Natural killer cell (primary cell): ENCODE measurements around the gene ANKRD44. TPM values are rescaled to one million over a fixed set of nuclear protein-coding genes. Genes with fewer than 3 reads are reported as not detected.
"Not testable (repeated sequence)": the region's sequence is repeated elsewhere in the genome, so short reads cannot be mapped to it uniquely, and the experiment has no call there.

Experiments
- ATAC-seq, 3 donors: fragments of 150-1000 bp in 2 of 3; fragments of 200-7000 bp in 1 of 3; cut with Tn5 transposase; 1 replicate in 1 of 3; 2 replicates in 2 of 3; pipeline ENCODE4 v1.10.0; 2021; ENCODE audit warnings: mild to moderate bottlenecking in 2 of 3, moderate library complexity in 2 of 3
- DNase-seq, 2 donors: peaks; one replicate each; pipeline versions ENCODE4 v3.0.0 to v3.0.0-alpha.2; 2013 to 2021; ENCODE audit warnings: mixed read lengths in 1 of 2
- H3K27ac ChIP-seq: one replicate; pipeline ENCODE4 v1.5.1; 2013; ENCODE audit warnings: mild to moderate bottlenecking, low read length
- H3K27me3 ChIP-seq: one replicate; pipeline ENCODE4 v1.6.1; 2013; ENCODE audit warnings: low read length; ENCODE audit not compliant: control insufficient read depth, insufficient read depth
- H3K36me3 ChIP-seq: one replicate; pipeline ENCODE4 v1.6.1; 2013; ENCODE audit warnings: low read length; ENCODE audit not compliant: control insufficient read depth, insufficient read depth
- H3K4me1 ChIP-seq: one replicate; pipeline ENCODE4 v1.6.1; 2013; ENCODE audit warnings: low read length; ENCODE audit not compliant: control insufficient read depth, insufficient read depth
- H3K4me3 ChIP-seq: one replicate; pipeline ENCODE4 v1.5.1; 2013; ENCODE audit warnings: low read length
- H3K9me3 ChIP-seq: one replicate; pipeline ENCODE4 v1.6.1; 2013; ENCODE audit warnings: low read length; ENCODE audit not compliant: control insufficient read depth, insufficient read depth
- H3K27ac Mint-ChIP-seq, 2 donors: one replicate each; pipeline ENCODE4 v1.8.0; 2022; ENCODE audit warnings: mild to moderate bottlenecking in 2 of 2, mixed read lengths in 2 of 2, moderate library complexity in 1 of 2
- H3K27me3 Mint-ChIP-seq, 2 donors: one replicate each; pipeline ENCODE4 v1.8.0; 2022; ENCODE audit warnings: low read depth in 2 of 2, mixed read lengths in 2 of 2
- H3K36me3 Mint-ChIP-seq: one replicate; pipeline ENCODE4 v1.8.0; 2022; ENCODE audit warnings: mixed read lengths
- H3K4me1 Mint-ChIP-seq, 2 donors: one replicate each; pipeline ENCODE4 v1.8.0; 2022; ENCODE audit warnings: mixed read lengths in 2 of 2
- H3K4me3 Mint-ChIP-seq: one replicate; pipeline ENCODE4 v1.8.0; 2022; ENCODE audit warnings: mild to moderate bottlenecking, moderate library complexity, mixed read lengths
- H3K9me3 Mint-ChIP-seq, 2 donors: one replicate each; pipeline ENCODE4 v1.8.0; 2022; ENCODE audit warnings: mixed read lengths in 2 of 2
- CTCF ChIP-seq: fragments of 200-600 bp; IDR thresholded peaks from one replicate; pipeline ENCODE4 v1.8.0; 2022; ENCODE audit warnings: antibody characterized with exemption
- WGBS: methylation state at CpG from one replicate; pipeline ENCODE4 v1.1.7; 2013; ENCODE audit warnings: missing lambda C conversion rate; ENCODE audit not compliant: insufficient coverage; 5-methylcytosine and 5-hydroxymethylcytosine counted together
- intact Hi-C: fragments of 100-400 bp; cut with micrococcal nuclease; formaldehyde crosslinking; loops from one replicate; pipeline ENCODE4 v1.14.2; 2022
- total RNA-seq, 4 donors: library from RNA; stranded (reverse); fragments of 120-200 nt in 1 of 4; gene quantifications; one replicate each; pipeline versions ENCODE4 v1.2.3 to v1.2.4, GENCODE V29; 2013 to 2022

Gene ANKRD44
- total RNA-seq, 3 donors from 2014 or later (not counting 1 experiment from before 2014, with no cell fraction given) = 252 to 376 (median 311) TPM

- Mint-ChIP-seq H3K27me3 (no peaks in the 10 kb centered on the region), H3K36me3 (no peaks in the 10 kb centered on the region), H3K4me1 (peaks cover 76 to 77% of the 10 kb centered on the region in 2 donors), H3K4me3 (peak overlapping the region; percentile 11), H3K27ac (peak overlapping the region; percentile 80 to 89), H3K9me3 (no peaks in the 10 kb centered on the region)
- Histone ChIP-seq H3K36me3 (peaks cover 1% of the 10 kb centered on the region), H3K27me3 (no peaks in the 10 kb centered on the region), H3K4me1 (peaks cover 44% of the 10 kb centered on the region), H3K27ac (peak overlapping the region; percentile 6), H3K4me3 (no peak overlapping the region), H3K9me3 (no peaks in the 10 kb centered on the region)
- no peak for ATAC-seq
- DNase-seq = no peak
- 80% methylated on average over 2 of the region's 2 CpGs for WGBS
- intact Hi-C loops = no loop called here
- no peak for TF ChIP-seq CTCF
Measured at GRCh38 chr2:197242719-197243118, 67.9 kb downstream of the ANKRD44 start.

DNA sequence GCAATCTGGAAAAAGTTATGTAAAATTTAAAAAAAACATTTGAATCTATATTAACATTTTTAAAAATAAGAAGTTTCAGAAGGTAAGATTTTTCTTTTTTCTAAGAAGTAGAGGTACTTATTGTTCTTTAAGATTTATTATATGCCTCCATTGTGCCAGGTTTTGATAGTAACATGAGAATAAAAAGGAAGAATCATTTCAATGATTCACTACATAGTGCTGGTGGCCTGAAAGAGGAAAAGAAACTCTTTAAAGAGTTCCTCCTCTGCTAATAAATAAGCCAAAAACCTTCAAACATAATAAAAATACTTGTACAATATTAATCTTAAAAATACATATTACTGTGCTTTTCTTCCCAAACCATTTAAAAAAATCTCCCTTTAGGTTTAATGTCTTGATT, 69.0 kb downstream of the ANKRD44 start:
- no peak overlapping the region for H3K4me3 ChIP-seq
- H3K4me1 ChIP-seq = peaks cover 46% of the 10 kb centered on the region
- Mint-ChIP-seq H3K4me3 (no peak overlapping the region), H3K9me3 (no peaks in the 10 kb centered on the region), H3K4me1 (peaks cover 76 to 77% of the 10 kb centered on the region in 2 donors), H3K27me3 (no peaks in the 10 kb centered on the region), H3K36me3 (no peaks in the 10 kb centered on the region), H3K27ac (peak overlapping the region; percentile 89 to 93)
- intact Hi-C loops = loop anchor here (2.0 kb wide), 1 partner anchor 43 kb away; no protein-coding TSS in a partner anchor
- ATAC-seq = no peak
- no peak for TF ChIP-seq CTCF
- H3K27ac ChIP-seq = no peak overlapping the region
- H3K27me3 ChIP-seq = no peaks in the 10 kb centered on the region
- H3K36me3 ChIP-seq = peaks cover 1% of the 10 kb centered on the region
- DNase-seq = no peak
- H3K9me3 ChIP-seq = no peaks in the 10 kb centered on the region

DNA sequence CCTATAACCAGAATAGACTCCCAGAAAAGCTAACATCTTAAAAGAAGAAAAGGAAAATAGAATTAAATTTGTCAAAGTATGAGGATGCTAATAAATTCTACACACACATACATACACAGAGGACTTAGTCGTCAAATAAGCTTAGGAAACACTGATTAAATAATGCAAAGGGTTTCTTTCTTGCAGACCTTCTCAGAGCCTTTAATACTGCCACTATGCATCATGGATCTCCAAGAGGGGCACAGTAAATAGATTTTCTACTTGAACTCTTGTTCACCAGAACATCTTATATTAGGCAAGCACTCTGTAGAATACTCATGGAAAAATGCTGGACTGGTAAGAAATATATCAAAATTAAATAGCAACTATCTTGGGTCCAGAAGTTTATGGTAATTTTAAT, 69.4 kb downstream of the ANKRD44 start:
- no peak for DNase-seq
- peak overlapping the region; percentile 89 to 93 for H3K27ac Mint-ChIP-seq
- no CpG with 5 or more reads among the region's 1 CpG for WGBS
- H3K27me3 ChIP-seq = no peaks in the 10 kb centered on the region
- H3K4me3 Mint-ChIP-seq = peak overlapping the region; percentile 84
- H3K4me1 ChIP-seq = peaks cover 48% of the 10 kb centered on the region
- no peaks in the 10 kb centered on the region for H3K9me3 Mint-ChIP-seq
- peak overlapping the region; percentile 90 for H3K27ac ChIP-seq
- TF ChIP-seq CTCF = no peak
- no peak for ATAC-seq
- no peaks in the 10 kb centered on the region for H3K9me3 ChIP-seq
- no peak overlapping the region for H3K4me3 ChIP-seq
- H3K36me3 ChIP-seq = peaks cover 1% of the 10 kb centered on the region
- H3K27me3 Mint-ChIP-seq = no peaks in the 10 kb centered on the region
- intact Hi-C loops = loop anchor here (2.0 kb wide), 1 partner anchor 42 kb away; no protein-coding TSS in a partner anchor
- H3K4me1 Mint-ChIP-seq = peaks cover 77% of the 10 kb centered on the region in 2 donors
- H3K36me3 Mint-ChIP-seq = no peaks in the 10 kb centered on the region

DNA sequence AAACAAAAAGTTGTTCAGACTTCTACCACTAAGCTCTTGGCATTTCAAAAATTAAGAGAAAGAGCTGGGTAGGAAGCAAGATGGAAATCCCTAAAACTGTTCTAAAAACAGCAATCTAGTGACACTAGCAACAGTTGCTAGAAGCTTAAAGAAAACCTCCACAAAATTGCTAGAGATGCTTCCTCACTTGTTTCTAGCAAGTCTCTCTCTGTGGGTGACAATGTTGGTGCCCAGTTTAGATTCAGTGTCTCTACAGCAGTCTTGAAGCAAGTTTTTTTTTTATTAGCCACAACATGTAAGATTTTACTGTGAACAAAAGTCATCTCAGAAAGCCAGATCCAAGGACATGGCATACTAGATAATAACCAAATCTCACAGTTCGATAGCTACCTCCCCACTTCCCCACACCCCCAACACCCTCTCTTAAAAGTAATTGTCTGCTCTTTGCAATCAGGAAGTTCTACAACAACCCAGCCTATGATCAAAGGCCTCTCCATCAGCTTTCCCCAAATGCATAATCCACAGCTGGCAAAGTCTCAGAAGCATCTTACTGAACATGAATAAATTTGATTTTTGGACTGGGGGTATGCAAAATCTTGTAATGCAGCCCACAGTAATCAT, 70.0 kb downstream of the ANKRD44 start:
- Histone ChIP-seq H3K4me1 (peaks cover 53% of the 10 kb centered on the region), H3K27me3 (no peaks in the 10 kb centered on the region), H3K9me3 (no peaks in the 10 kb centered on the region), H3K36me3 (peaks cover 1% of the 10 kb centered on the region), H3K27ac (peak overlapping the region; percentile 90), H3K4me3 (no peak overlapping the region)
- TF ChIP-seq CTCF = no peak
- DNase-seq (peak in 1 of 2 donors; percentile 71), ATAC-seq (peak; percentile 75 to 89 (median 88))
- no peaks in the 10 kb centered on the region for H3K9me3 Mint-ChIP-seq
- intact Hi-C loops = loop anchor here (1.0 to 2.0 kb wide), 3 partner anchors 15 to 69 kb away; no protein-coding TSS in a partner anchor
- 0% methylated on average over 1 of the region's 1 CpG for WGBS
- peak overlapping the region; percentile 89 to 93 for H3K27ac Mint-ChIP-seq
- no peaks in the 10 kb centered on the region for H3K27me3 Mint-ChIP-seq
- peak overlapping the region; percentile 84 for H3K4me3 Mint-ChIP-seq
- no peaks in the 10 kb centered on the region for H3K36me3 Mint-ChIP-seq
- H3K4me1 Mint-ChIP-seq = peaks cover 79% of the 10 kb centered on the region in 2 donors

GRCh38 chr2:197240018-197240417, 70.6 kb downstream of the ANKRD44 start:
- H3K9me3 Mint-ChIP-seq, H3K27me3 ChIP-seq, H3K36me3 Mint-ChIP-seq, H3K36me3 ChIP-seq, ATAC-seq, H3K9me3 ChIP-seq, H3K27me3 Mint-ChIP-seq, H3K4me3 ChIP-seq: not testable (repeated sequence)
- Mint-ChIP-seq H3K27ac (peak overlapping the region; percentile 89 to 93), H3K4me3 (peak overlapping the region; percentile 84), H3K4me1 (peaks cover 79 to 80% of the 10 kb centered on the region in 2 donors)
- Histone ChIP-seq H3K4me1 (peaks cover 55% of the 10 kb centered on the region), H3K27ac (peak overlapping the region; percentile 90)
- 32% methylated on average over 7 of the region's 7 CpGs for WGBS
- peak in 1 of 2 donors; percentile 50 for DNase-seq
- intact Hi-C loops = loop anchor here (1.0 to 2.0 kb wide), 3 partner anchors 15 to 69 kb away; no protein-coding TSS in a partner anchor
